Mucosa of descending colon (tissue), 3 donors: ENCODE measurements around the gene ELMO3. TPM values are rescaled to one million over a fixed set of nuclear protein-coding genes. Genes with fewer than 3 reads are reported as not detected.

Experiments
- ATAC-seq: fragments of 200-7000 bp; cut with Tn5 transposase; one replicate; pipeline ENCODE4 v1.9.1; 2020; ENCODE audit warnings: mild to moderate bottlenecking, moderate library complexity
- DNase-seq, 3 donors: peaks; one replicate each; pipeline ENCODE4 v3.0.0-alpha.2; 2020
- H3K36me3 ChIP-seq: fragments of 200-600 bp; one replicate; pipeline ENCODE4 v1.8.0; 2021; ENCODE audit warnings: low read depth, mild to moderate bottlenecking
- H3K4me1 ChIP-seq: fragments of 200-600 bp; one replicate; pipeline ENCODE4 v1.8.0; 2021; ENCODE audit warnings: low read depth, mild to moderate bottlenecking
- H3K4me3 ChIP-seq: fragments of 200-600 bp; one replicate; pipeline ENCODE4 v1.8.0; 2021; ENCODE audit warnings: mild to moderate bottlenecking
- H3K9me3 ChIP-seq: fragments of 200-600 bp; one replicate; pipeline ENCODE4 v1.8.0; 2021; ENCODE audit warnings: mild to moderate bottlenecking
- CTCF ChIP-seq: fragments of 200-600 bp; IDR thresholded peaks from one replicate; pipeline ENCODE4 v1.8.0; 2022; ENCODE audit warnings: antibody characterized with exemption, mild to moderate bottlenecking
- intact Hi-C, 2 donors: fragments of 100-400 bp; cut with DNase I in 1 of 2; cut with micrococcal nuclease in 1 of 2; formaldehyde crosslinking; loops; one replicate each; pipeline versions ENCODE4 v1.11.0 to v1.11.1; 2022; cut with DNase I, micrococcal nuclease
- total RNA-seq, 3 donors: library from RNA; stranded (reverse); fragmentation: NEBNext Ultra II Directional in 2 of 3; extraction: Animal tissue kit (Norgen Biotek cat#: 25700) in 2 of 3; gene quantifications; one replicate each; pipeline versions ENCODE4 v1.2.1 to v1.2.4, GENCODE V29; 2021 to 2023
- donor health status: DM: no; HTN: no; CAD: no; lungs with moderate emphysema.
- donor health status: DM: no; HTN: no; CAD: no.
- donor health status: DM: no; HTN: yes; CAD: no.

Gene ELMO3
- total RNA-seq, 3 donors from 2014 or later: 25.4 to 68.0 (median 42.1) TPM

DNA sequence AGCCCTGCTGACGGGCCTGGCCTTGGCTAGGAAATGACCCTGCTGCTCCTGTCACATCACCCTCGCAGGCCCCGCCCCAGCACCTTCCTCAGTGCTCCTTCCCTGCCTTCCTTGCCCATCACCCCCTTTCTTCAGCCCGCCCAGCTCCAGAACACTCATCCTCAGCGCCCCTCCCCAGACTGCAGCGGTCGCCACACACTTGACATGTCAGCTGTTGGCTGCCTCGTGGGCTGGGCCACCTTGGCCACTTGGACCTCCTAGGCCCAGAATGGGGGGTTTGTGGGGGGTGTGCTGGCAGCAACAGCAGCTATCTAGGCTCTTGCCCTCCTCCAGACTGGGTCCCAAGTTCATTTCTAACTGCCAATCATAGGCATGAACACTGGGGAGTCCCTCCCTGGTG, 10.6 kb downstream of the ELMO3 start:
- H3K4me3 ChIP-seq: no peak overlapping the region
- intact Hi-C loops: no loop called here
- no peaks in the 10 kb centered on the region for H3K9me3 ChIP-seq
- DNase-seq: no peak
- no peak for ATAC-seq
- no peak for TF ChIP-seq CTCF
- H3K36me3 ChIP-seq: no peaks in the 10 kb centered on the region
- no peaks in the 10 kb centered on the region for H3K4me1 ChIP-seq

DNA sequence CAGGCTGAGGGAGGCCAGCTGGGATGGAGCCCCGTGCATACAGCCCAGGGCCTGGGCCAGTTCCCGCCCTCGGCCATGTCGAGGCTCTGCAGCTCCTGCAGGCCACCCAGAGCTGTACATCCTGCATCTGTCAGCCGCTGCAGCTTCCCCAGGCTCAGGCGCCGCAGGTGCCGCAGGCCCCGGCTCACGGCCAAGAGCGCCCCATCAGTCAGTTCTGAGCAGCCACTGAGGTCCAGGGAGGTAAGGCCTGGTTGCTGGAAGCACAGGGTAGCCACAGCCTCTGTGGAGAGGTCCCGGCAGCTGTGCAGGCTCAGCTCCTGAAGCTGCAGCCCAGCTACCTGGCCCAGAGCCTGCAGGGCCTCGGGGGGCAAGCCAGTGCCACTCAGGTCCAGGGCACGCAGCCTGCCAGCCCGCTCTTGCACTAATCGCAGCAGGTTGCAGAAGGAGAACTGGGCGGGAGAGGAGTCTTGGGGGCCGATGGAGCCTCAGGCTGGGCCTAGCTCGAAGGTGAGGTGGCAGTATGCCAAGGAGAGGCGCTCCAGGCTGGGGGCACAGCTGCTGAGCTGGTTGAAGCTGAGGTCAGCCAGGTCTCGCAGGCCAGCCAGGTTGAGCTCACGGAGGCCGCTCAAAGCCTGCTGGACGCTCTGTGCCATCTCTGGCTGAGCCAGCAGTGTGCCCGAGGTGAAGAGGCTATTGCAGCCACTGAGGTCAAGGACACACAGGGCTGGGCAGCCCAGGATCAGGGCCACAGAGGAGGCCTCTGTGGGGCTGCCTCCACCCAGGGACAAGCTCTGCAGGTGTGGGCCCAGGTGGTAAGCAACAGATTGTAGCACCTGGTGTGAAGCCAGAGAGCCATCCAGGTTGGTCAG, 11.4 kb downstream of the ELMO3 start:
- intact Hi-C loops: no loop called here
- DNase-seq (no peak), ATAC-seq (no peak)
- Histone ChIP-seq H3K4me1 (no peaks in the 10 kb centered on the region), H3K36me3 (no peaks in the 10 kb centered on the region), H3K4me3 (no peak overlapping the region), H3K9me3 (no peaks in the 10 kb centered on the region)
- TF ChIP-seq CTCF: no peak

- intact Hi-C loops: no loop called here
- H3K9me3 ChIP-seq: no peaks in the 10 kb centered on the region
- DNase-seq (no peak), ATAC-seq (no peak)
- no peak overlapping the region for H3K4me3 ChIP-seq
- no peaks in the 10 kb centered on the region for H3K36me3 ChIP-seq
- no peak for TF ChIP-seq CTCF
- H3K4me1 ChIP-seq: no peaks in the 10 kb centered on the region
These were observed 12.7 kb downstream of the ELMO3 start for GRCh38 chr16:67211674-67212073.

DNA sequence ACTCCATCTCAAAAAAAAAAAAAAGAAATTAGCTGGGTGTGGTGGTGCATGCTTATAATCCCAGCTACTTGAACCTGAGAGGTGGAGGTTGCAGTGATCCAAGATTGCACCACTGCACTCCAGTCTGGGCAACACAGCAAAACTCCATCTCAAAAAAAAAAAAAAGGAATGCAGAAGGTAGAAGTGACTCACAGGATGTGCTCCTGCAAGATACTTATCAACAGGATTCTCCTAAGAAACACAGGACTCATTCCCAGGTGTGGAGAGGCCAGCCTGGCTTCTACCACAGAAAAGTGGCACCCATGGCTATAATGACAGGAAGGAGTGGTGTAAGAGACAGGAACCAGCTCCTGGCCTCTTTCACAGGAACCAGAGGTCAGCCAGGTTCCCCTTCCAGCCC, 13.8 kb downstream of the ELMO3 start:
- ATAC-seq: no peak
- Histone ChIP-seq H3K4me3 (no peak overlapping the region), H3K4me1 (no peaks in the 10 kb centered on the region), H3K36me3 (no peaks in the 10 kb centered on the region), H3K9me3 (no peaks in the 10 kb centered on the region)
- intact Hi-C loops: no loop called here
- DNase-seq: no peak
- no peak for TF ChIP-seq CTCF

DNA sequence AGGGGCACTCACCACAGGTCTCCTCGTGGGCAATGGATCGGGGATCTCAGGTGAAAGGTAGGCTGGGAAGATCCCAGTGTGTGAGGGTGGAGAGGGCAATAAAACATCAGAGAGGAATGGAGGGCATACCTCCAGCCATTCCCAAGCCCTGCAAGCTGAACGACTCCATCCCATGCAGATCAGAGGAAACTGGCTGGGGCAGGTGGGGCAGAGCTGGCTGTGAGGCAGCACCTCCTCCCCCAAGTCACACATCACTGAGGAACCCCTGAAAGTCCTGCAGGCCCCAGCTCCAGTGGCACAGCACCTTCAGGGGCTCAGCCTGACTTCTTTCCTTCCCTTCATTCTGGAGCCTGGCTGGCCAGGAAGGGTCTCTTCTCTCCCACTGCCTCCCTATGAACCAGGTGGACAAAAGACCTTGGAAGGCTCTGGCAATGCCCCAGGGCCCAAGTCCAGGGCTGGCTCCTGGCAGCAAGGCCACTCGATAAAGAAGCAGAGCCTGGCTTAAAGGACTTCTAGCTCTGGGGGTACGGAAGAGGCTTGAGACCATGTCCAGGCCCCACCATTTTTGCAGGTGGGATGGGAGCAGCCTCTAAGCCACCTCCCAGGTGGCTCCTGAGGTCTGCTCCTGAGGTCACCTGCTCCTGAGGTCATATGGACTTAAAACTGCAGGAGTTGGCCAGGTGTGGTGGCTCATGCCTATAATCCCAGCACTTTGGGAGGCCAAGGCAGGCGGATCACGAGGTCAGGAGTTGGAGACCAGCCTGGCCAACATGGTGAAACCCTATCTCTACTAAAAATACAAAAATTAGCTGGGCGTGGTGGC, 14.5 kb downstream of the ELMO3 start:
- intact Hi-C loops: no loop called here
- no peaks in the 10 kb centered on the region for H3K36me3 ChIP-seq
- H3K4me3 ChIP-seq: no peak overlapping the region
- no peaks in the 10 kb centered on the region for H3K9me3 ChIP-seq
- DNase-seq (no peak), ATAC-seq (no peak)
- TF ChIP-seq CTCF: no peak
- no peaks in the 10 kb centered on the region for H3K4me1 ChIP-seq
